Measurements from ENCODE around the gene CECR2. TPM values are rescaled to one million over a fixed set of nuclear protein-coding genes. Genes with fewer than 3 reads are reported as not detected.

The CECR2 gene
- total and polyA plus RNA-seq, 2 donors from 2014 or later, result 0.58 to 3.4 TPM

DNA sequence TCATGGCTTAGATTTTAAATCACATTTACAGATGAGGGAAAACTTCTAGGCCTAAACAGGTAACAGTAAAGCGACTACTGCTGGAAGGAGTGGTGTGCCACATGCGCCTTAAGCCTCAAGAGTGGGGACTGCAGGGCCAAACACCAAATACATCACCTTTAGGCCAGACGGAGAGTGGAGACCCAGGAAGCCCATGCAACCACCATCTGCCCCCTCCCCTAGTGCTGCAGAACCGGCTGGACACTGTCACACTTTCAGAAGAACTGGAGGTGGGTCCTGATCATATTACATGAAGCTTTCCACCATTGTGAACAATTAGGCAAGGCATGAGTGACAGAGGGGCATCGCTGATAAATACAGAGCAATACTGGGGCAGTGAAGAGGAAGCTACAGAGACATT, 222.9 kb downstream of the CECR2 start:
- TF ChIP-seq, protein P1, sequence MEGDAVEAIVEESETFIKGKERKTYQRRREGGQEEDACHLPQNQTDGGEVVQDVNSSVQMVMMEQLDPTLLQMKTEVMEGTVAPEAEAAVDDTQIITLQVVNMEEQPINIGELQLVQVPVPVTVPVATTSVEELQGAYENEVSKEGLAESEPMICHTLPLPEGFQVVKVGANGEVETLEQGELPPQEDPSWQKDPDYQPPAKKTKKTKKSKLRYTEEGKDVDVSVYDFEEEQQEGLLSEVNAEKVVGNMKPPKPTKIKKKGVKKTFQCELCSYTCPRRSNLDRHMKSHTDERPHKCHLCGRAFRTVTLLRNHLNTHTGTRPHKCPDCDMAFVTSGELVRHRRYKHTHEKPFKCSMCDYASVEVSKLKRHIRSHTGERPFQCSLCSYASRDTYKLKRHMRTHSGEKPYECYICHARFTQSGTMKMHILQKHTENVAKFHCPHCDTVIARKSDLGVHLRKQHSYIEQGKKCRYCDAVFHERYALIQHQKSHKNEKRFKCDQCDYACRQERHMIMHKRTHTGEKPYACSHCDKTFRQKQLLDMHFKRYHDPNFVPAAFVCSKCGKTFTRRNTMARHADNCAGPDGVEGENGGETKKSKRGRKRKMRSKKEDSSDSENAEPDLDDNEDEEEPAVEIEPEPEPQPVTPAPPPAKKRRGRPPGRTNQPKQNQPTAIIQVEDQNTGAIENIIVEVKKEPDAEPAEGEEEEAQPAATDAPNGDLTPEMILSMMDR (IDR thresholded peaks at IDR 0.05; ENCODE audit: borderline replicate concordance, extremely low read depth, insufficient read depth), result no peak
- Histone ChIP-seq H3K9ac (ENCODE audit: low read length in 3 of 3) (no peak overlapping the region), H3K4me1 (ENCODE audit: control insufficient read depth in 2 of 3, insufficient read depth in 2 of 3, low read depth in 1 of 3, low read length in 3 of 3) (no peaks in the 10 kb centered on the region), H3K4me3 (ENCODE audit: low read length in 3 of 3) (no peak overlapping the region), H3K36me3 (ENCODE audit: control insufficient read depth in 2 of 3, insufficient read depth in 3 of 3, low read length in 3 of 3) (peaks cover 5 to 58% (median 43%) of the 10 kb centered on the region in 3 donors), H3K27me3 (ENCODE audit: control insufficient read depth, insufficient read depth, low read length) (no peaks in the 10 kb centered on the region), H3K9me3 (ENCODE audit: control insufficient read depth in 2 of 3, insufficient read depth in 1 of 3, low read length in 3 of 3) (no peaks in the 10 kb centered on the region), H3K27ac (ENCODE audit: low read depth in 2 of 2, low read length in 2 of 2) (no peak overlapping the region)
- peak in 1 of 5 donors; percentile 21 for DNase-seq
- FAIRE-seq, result no peak
- intact Hi-C loops (cut with DNase I), result no loop called here

DNA sequence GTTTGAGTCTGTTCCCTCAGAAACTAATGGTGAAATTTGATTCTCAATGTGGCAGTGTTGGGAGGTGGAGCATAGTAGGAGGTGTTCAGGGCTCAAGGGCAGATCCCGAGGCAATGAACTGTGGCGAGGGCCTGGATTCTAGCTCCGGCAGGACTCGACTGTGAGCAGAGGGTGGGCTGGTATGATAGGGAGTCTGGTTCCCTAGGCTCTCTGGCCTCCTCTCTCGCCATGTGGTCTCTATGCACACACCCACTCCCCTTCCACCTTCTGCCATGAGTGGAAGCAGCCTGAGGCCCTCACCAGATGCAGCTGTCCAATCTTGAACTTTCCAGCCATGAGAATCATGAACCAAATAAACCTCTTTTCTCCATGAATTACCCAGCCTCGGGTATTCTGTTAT, 227.0 kb downstream of the CECR2 start:
- DNase-seq (peak in 1 of 5 donors; percentile 27), FAIRE-seq (no peak)
- Histone ChIP-seq H3K9ac (ENCODE audit: low read length in 3 of 3) (no peak overlapping the region), H3K9me3 (ENCODE audit: control insufficient read depth in 2 of 3, insufficient read depth in 1 of 3, low read length in 3 of 3) (no peaks in the 10 kb centered on the region), H3K27me3 (ENCODE audit: control insufficient read depth, insufficient read depth, low read length) (no peaks in the 10 kb centered on the region), H3K36me3 (ENCODE audit: control insufficient read depth in 2 of 3, insufficient read depth in 3 of 3, low read length in 3 of 3) (peaks cover 10 to 62% (median 53%) of the 10 kb centered on the region in 3 donors), H3K4me3 (ENCODE audit: low read length in 3 of 3) (no peak overlapping the region), H3K4me1 (ENCODE audit: control insufficient read depth in 2 of 3, insufficient read depth in 2 of 3, low read depth in 1 of 3, low read length in 3 of 3) (no peaks in the 10 kb centered on the region), H3K27ac (ENCODE audit: low read depth in 2 of 2, low read length in 2 of 2) (no peak overlapping the region)
- TF ChIP-seq, protein P1 (IDR thresholded peaks at IDR 0.05; ENCODE audit: borderline replicate concordance, extremely low read depth, insufficient read depth), result no peak
- intact Hi-C loops (cut with DNase I), result no loop called here

DNA sequence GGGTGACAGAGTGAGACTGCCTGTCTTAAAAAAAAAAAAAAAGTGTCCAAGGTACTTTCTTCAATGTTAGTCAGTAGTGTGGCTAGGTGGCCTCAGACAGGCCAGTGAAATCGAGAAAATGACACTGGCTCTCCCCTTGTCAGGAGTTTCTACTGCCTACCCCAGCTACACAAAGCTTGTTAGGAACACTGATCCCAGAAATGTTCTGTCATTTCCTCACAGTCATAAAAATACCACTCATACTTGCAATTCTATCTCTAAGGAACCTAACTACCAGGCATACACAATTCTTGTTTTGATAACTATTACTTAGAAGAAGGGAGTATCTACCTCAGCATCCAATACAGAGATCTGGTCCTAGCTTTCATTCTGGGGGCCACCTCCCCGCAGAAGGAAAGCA, 228.0 kb downstream of the CECR2 start:
- peaks cover 10 to 53% (median 47%) of the 10 kb centered on the region in 3 donors for H3K36me3 ChIP-seq (ENCODE audit: control insufficient read depth in 2 of 3, insufficient read depth in 3 of 3, low read length in 3 of 3)
- no peaks in the 10 kb centered on the region for H3K9me3 ChIP-seq (ENCODE audit: control insufficient read depth in 2 of 3, insufficient read depth in 1 of 3, low read length in 3 of 3)
- no peak overlapping the region for H3K27ac ChIP-seq (ENCODE audit: low read depth in 2 of 2, low read length in 2 of 2)
- intact Hi-C loops (cut with DNase I), result no loop called here
- no peaks in the 10 kb centered on the region for H3K4me1 ChIP-seq (ENCODE audit: control insufficient read depth in 2 of 3, insufficient read depth in 2 of 3, low read depth in 1 of 3, low read length in 3 of 3)
- no peak overlapping the region for H3K4me3 ChIP-seq (ENCODE audit: low read length in 3 of 3)
- FAIRE-seq (no peak), DNase-seq (no peak)
- TF ChIP-seq, protein P1 (IDR thresholded peaks at IDR 0.05; ENCODE audit: borderline replicate concordance, extremely low read depth, insufficient read depth), result no peak
- no peaks in the 10 kb centered on the region for H3K27me3 ChIP-seq (ENCODE audit: control insufficient read depth, insufficient read depth, low read length)
- no peak overlapping the region for H3K9ac ChIP-seq (ENCODE audit: low read length in 3 of 3)

DNA sequence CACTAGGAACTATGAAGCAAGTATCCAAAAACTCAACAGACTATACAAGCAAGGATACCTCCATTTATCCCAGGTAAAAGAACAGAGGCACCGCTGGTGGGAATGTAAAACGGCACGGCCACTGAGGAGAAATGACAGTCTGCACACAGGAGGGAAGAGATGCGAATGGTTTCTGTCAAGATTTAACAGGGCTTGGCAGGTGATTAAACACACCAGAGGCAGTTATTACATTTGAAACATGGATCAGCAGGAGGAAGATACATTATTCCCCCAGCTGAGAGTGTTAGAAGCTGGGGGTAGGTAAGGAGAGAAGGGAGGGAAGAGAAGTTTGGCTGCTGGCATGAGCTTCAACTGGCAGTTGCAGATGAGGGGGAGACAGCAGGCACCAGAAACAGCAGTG, 229.1 kb downstream of the CECR2 start:
- intact Hi-C loops (cut with DNase I), result no loop called here
- Histone ChIP-seq H3K36me3 (ENCODE audit: control insufficient read depth in 2 of 3, insufficient read depth in 3 of 3, low read length in 3 of 3) (peaks cover 10 to 46% (median 38%) of the 10 kb centered on the region in 3 donors), H3K9ac (ENCODE audit: low read length in 3 of 3) (no peak overlapping the region), H3K27me3 (ENCODE audit: control insufficient read depth, insufficient read depth, low read length) (no peaks in the 10 kb centered on the region), H3K4me3 (ENCODE audit: low read length in 3 of 3) (no peak overlapping the region), H3K9me3 (ENCODE audit: control insufficient read depth in 2 of 3, insufficient read depth in 1 of 3, low read length in 3 of 3) (no peaks in the 10 kb centered on the region), H3K27ac (ENCODE audit: low read depth in 2 of 2, low read length in 2 of 2) (no peak overlapping the region), H3K4me1 (ENCODE audit: control insufficient read depth in 2 of 3, insufficient read depth in 2 of 3, low read depth in 1 of 3, low read length in 3 of 3) (no peaks in the 10 kb centered on the region)
- DNase-seq (no peak), FAIRE-seq (no peak)
- TF ChIP-seq, protein P1 (IDR thresholded peaks at IDR 0.05; ENCODE audit: borderline replicate concordance, extremely low read depth, insufficient read depth), result no peak
